Gastroesophageal sphincter (tissue), 3 donors: Measurements from ENCODE around the gene HLA-DQB2.

Experiments
- POLR2A ChIP-seq, 2 donors: fragments of 450-650 bp; IDR thresholded peaks; one replicate each; pipeline ENCODE4 v1.6.1; 2017; ENCODE audit warnings: antibody characterized with exemption in 2 of 2, mild to moderate bottlenecking in 2 of 2, moderate library complexity in 1 of 2
- POLR2AphosphoS5 ChIP-seq: sonication (generic); formaldehyde crosslinking; IDR thresholded peaks from one replicate; pipeline ENCODE4 v1.6.1; 2017; ENCODE audit warnings: antibody characterized with exemption
- TF ChIP-seq, protein P1 (sequence below), 4 experiments: fragments of 200-600 bp in 2 of 4; fragments of 450-650 bp in 2 of 4; sonication (generic) in 1 of 4; IDR thresholded peaks; one replicate each; pipeline ENCODE4 v1.5.1; 2017 to 2019; ENCODE audit warnings: antibody characterized with exemption in 4 of 4, mild to moderate bottlenecking in 2 of 4, moderate library complexity in 2 of 4

- TF ChIP-seq, protein P1, sequence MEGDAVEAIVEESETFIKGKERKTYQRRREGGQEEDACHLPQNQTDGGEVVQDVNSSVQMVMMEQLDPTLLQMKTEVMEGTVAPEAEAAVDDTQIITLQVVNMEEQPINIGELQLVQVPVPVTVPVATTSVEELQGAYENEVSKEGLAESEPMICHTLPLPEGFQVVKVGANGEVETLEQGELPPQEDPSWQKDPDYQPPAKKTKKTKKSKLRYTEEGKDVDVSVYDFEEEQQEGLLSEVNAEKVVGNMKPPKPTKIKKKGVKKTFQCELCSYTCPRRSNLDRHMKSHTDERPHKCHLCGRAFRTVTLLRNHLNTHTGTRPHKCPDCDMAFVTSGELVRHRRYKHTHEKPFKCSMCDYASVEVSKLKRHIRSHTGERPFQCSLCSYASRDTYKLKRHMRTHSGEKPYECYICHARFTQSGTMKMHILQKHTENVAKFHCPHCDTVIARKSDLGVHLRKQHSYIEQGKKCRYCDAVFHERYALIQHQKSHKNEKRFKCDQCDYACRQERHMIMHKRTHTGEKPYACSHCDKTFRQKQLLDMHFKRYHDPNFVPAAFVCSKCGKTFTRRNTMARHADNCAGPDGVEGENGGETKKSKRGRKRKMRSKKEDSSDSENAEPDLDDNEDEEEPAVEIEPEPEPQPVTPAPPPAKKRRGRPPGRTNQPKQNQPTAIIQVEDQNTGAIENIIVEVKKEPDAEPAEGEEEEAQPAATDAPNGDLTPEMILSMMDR (IDR thresholded peaks at IDR 0.05): no peak
- TF ChIP-seq POLR2A (IDR thresholded peaks at IDR 0.05) (no peak), POLR2AphosphoS5 (no peak)
Observed at GRCh38 chr6:32761072-32761471, 2.3 kb downstream of the HLA-DQB2 start.
